GM15510 (cell line): ENCODE data around the gene DNAH10.

Experiments used
- POLR2A ChIP-seq: IDR thresholded peaks from 3 replicates; pipeline ENCODE4 v1.6.1; 2011; ENCODE audit warnings: borderline replicate concordance; ENCODE audit not compliant: insufficient read length; ENCODE audit errors: extremely low read depth

DNAH10 gene, protein sequence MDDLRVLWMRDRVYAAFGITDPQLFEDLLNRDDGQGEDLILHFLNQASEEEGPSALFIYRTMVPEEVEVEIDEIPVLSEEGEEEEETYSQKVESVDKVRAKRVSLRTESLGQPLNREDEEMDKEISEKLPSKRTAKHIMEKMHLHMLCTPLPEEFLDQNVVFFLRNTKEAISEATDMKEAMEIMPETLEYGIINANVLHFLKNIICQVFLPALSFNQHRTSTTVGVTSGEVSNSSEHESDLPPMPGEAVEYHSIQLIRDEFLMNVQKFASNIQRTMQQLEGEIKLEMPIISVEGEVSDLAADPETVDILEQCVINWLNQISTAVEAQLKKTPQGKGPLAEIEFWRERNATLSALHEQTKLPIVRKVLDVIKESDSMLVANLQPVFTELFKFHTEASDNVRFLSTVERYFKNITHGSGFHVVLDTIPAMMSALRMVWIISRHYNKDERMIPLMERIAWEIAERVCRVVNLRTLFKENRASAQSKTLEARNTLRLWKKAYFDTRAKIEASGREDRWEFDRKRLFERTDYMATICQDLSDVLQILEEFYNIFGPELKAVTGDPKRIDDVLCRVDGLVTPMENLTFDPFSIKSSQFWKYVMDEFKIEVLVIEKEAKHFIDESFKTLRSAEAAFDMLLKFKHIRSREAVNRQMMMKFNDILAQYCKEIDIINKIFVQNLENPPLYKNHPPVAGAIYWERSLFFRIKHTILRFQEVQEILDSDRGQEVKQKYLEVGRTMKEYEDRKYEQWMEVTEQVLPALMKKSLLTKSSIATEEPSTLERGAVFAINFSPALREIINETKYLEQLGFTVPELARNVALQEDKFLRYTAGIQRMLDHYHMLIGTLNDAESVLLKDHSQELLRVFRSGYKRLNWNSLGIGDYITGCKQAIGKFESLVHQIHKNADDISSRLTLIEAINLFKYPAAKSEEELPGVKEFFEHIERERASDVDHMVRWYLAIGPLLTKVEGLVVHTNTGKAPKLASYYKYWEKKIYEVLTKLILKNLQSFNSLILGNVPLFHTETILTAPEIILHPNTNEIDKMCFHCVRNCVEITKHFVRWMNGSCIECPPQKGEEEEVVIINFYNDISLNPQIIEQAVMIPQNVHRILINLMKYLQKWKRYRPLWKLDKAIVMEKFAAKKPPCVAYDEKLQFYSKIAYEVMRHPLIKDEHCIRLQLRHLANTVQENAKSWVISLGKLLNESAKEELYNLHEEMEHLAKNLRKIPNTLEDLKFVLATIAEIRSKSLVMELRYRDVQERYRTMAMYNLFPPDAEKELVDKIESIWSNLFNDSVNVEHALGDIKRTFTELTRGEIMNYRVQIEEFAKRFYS (N-terminal part only)

DNA sequence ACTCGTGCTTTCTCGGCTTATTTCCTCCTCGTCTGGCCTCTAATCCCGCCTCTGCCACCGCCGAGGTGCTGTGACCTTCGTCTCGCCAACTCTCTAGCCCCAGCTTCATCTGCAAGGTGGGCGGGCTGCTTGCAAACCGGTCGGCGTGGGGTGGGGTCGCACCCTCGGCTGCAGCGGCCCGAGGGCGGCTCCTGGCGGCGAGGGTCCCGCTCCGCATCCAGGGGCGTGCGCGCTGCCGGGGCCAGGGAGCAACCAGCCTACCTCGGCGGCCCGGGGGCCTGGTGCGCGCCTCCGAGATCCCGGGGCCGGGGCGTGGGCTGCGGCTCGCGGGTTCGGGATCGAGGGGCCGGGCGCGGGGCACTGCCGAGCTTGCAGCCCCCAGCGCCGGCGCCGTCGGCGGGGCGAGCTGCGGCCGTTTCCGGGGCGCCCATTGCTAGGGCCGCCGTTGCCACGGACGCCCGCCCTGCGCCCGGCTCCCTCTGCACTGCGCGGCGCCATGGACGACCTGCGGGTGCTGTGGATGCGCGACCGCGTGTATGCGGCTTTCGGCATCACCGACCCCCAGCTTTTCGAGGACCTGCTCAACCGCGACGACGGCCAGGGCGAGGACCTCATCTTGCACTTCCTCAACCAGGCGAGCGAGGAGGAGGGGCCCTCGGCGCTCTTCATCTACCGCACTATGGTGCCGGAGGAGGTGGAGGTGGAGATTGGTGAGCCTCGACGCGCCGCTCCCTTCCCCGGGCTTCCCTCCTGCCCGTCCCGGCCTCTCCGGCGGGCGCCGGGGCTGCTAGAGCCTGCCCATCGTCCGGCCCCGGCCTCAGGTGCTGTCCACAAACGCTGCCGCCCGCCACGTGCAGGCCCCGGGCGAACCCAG is at the start of gene DNAH10:
TSS of gene DNAH10 (plus strand) at position 461 of the 874 bp plus-strand sequence. CDS start at position 497, 36 bp downstream.
- TF ChIP-seq POLR2A = no peak

DNA sequence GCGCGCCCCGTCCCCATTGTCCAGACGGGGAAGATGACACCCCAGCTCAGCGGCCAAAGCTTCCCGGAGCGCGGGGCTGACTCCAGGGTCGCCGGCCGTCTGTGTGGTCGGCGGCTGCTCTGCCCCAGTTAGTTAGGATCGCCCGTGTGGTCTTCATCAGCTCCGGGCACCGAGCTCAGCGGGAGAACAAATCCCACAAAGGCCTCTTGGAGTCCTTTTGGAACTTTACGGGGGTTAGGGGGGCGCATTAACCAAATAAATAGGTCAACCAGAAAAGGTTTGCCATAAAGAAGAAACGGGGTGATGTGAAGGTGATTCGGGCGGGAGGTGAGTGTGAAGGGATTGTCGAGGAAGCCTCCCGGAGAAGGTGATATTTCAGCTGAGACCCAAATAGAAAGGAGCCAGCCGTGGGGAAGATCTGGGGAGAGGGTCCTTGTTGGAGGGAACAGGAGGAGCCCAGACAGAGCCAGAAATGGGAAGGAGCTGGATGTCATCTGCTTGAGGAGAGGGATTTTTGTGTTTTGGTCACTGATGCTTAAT is 49.3 kb upstream of the DNAH10 start:
- no peak for TF ChIP-seq POLR2A

DNA sequence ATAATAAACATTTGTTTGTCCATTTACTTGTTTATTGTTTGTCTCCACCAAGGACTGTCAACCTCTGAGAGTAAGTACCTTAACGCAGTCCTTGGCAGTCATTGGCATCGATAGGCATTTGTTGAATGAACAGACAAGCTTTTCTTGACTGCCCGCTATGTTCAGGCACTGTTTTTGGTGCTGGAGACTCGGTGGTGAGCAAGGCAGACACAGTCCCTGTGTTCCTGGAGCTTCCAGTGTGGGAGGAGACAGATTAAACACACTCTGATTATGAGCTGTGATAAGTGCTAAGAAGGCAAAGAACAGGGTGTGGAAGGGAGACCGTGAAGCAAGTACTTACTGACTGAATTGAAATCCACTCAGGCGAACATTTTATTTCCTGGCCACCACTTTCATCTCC is 48.7 kb upstream of the DNAH10 start:
- no peak for TF ChIP-seq POLR2A

DNA sequence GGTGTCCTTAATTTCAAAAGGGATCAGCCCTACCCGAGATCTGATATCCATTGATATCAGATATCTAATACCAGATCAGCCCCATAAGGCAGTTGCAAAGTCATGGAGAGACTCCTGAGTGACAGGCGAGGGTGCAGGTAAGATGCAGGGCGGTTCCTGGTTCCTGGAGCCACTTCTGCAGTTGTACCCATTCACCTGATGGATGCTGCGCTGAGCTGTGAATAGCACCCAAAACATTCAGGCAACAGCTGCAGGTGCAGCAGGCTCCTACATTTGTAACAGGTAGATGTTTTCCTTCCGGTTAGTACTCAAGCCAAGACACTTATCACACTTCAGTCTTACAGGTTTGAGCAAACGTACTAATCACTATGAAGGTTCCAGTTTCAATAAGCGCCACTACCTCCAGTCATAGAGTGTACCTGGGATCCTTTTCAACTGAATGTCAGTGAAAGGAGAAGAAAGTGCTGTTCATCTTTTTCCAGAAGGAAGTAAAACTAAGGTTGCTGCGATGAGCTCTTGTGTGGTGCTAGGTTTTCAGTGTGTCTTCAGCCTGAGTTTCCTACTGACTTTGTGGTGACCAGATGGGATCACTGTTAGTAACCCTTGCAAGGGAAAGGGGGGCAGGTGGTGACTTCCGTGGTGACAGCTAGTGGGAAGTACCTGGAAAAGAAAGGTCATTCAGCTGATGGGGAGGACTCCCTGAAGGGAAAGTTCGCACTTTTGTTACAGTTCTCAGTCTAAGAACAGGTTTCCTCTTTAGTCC is 48.1 kb upstream of the DNAH10 start:
- TF ChIP-seq POLR2A = no peak

DNA sequence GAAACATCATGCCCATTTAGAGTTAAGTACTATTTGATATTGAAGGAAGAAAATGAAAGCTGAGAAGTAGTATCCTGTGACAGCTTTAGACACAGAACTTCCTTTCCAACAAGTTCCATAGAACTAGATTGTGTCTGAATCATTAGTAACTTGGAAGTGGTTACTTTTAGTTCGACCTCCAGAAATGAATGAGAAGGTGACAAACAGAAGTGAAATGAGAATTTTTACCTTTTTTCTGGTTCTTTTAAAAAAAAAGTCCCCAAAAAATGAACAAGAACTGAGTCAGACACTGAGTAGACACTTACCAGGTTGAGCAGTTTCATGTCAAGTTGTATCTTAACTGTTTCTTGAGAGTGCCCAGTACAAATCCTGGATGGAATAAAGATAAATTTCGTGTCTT is 46.9 kb upstream of the DNAH10 start:
- TF ChIP-seq POLR2A = no peak

DNA sequence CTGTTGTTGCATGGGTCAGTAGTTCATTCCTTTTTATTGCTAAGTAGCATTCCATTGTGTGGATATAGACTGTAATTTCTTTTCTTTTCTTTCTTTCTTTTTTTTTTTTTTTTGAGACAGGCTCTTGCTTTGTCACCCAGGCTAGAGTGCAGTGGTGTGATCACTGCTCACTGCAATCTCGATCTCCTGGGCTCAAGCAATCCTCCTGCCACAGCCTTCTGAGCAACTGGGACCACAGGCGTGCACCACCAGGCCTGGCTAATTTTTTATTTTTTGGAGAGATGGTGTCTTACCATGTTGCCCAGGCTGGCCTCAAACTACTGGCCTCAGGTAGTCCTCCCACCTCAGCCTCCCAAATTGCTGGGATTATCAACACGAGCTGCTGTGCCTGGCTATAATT is 44.8 kb upstream of the DNAH10 start:
- TF ChIP-seq POLR2A = no peak

DNA sequence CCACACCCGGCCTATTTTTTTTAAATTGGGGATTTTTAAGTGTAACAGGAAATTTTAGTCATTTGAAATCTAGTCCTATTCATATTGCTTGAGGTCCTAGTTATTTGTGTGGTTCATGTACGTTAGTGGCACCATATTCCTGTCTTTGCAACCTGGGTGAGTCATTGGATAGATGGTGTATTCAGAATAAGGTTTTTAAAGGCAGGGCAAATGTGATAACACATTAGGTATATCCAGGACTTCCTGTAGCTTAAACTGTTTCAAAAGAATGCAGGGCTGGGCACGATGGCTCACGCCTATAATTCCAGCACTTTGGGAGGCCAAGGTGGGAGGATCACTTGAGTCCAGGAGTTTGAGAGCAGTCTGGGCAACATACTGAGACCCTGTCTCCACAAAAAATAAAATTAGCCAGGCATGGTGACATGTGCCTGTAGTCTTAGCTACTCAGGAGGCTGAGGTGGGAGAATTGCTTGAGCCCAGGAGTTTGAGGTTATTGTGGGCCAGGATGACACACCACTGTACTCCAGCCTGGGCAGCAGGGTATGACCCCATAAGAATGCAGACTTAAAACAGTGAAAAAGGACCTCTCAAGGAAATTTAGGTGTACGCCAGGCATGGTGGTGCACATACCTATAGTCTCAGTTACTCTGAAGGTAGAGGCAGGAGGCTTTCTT is 41.8 kb upstream of the DNAH10 start:
- no peak for TF ChIP-seq POLR2A

DNA sequence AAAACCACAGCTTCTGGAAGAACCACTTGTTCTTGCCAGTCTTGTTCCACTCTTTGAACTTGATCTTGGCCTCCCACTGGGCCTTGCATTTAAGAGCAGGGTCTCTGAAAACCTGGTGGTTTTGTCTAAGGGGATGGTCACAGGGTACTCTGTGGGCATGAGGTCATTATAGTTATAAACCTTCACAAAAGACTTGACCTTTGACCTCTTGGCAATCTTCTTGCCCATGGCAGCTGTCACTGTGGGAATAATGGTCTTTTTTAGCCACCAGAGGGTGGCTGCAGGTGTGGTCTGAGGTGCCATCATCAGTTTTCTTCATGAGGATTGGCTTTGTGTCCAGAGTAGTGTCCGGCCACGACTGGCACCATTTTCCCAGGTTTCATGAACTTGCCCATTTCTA is 40.9 kb upstream of the DNAH10 start:
- no peak for TF ChIP-seq POLR2A

DNA sequence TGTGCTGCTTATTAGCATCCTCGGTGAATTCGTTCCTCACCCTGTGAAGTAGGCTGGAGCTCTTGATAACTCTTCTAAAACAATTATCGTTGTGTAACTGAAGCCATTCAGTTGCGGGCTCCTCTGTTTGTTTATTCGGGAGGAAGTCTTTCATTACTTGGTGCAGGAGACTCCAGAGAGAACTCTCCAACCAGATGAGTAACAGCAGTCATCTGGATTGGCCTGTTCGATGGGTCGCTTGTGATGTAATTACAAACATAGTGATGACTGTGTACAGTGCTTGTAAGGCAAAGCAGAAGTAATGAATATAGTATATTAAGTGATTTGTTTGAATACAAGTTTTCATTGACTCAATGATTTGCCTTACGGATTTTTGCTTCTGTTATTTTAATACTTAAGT is 39.1 kb upstream of the DNAH10 start:
- no peak for TF ChIP-seq POLR2A

DNA sequence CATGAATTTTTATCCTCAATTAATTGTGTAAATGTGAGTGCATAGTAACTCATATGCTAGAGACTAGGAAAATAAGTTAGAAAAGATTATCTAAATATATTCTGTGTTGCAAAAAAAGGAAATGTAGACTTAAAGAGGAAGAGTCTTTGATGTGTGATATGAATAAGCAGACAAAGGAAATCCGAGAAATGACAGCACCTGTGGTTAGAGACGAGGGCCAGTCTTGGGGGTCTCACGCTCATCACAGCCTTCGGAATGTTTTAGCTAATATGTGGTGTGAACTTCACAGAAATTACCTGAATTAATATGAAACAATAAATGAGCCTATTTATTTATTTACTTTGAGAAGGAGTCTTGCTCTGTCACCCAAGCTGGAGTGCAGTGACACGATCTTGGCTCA is 38.3 kb upstream of the DNAH10 start:
- no peak for TF ChIP-seq POLR2A

DNA sequence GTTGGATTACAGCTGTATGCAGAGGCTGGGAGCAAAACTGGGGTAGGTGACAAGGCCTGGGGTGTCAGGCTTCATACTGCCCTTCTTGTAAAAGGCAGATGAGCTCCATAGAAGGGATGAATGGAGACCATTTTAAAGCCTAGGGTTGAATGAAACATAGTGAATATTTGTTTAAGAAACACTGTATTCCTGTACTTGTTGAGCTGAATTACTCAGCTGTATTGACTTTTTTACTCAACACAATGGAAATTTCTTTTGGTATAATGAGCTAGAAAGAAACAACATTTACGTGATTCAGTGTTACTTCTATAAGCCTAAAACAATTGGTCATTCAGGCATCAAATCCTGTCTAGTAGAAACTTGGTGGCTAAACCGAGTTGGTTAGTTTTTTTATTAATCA is 35.9 kb upstream of the DNAH10 start:
- no peak for TF ChIP-seq POLR2A

DNA sequence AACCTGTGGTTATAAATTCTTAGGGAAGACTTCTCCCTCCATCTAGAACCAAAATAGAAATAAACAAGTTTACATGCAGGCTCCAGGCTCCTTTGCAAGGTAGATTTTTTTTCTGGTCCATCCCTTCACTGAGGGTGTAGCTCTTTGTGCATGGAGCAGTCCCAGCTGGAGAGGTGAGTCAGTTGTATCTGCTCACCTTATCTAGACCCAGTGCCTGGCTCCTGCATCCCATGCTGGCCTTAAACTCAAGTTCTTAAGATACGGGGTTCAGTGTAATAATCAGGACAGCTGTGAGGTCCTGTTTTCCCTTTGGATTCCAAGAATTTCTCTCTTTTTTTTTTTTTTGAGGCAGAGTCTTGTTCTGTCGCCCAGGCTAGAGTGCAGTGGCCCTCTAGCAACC is 35.1 kb upstream of the DNAH10 start:
- no peak for TF ChIP-seq POLR2A

DNA sequence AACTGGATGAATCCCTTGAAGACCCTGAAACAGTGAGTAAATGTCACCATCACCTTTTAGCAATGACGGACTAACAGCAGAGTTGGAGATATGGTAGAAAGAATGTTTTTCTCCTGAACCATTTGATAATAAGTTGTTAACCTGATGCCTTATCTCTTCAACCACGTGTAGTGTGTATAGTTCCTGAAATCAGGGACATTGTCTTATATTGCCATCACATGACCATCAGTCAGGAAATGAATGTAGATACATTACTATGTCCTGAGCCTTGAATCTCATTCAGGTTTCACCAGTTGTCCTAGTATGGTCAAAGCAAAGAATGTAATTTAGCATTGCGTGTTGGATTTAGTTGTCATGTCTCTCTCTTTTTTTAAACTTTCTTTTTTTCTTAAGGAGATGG is 34.2 kb upstream of the DNAH10 start:
- TF ChIP-seq POLR2A = no peak

DNA sequence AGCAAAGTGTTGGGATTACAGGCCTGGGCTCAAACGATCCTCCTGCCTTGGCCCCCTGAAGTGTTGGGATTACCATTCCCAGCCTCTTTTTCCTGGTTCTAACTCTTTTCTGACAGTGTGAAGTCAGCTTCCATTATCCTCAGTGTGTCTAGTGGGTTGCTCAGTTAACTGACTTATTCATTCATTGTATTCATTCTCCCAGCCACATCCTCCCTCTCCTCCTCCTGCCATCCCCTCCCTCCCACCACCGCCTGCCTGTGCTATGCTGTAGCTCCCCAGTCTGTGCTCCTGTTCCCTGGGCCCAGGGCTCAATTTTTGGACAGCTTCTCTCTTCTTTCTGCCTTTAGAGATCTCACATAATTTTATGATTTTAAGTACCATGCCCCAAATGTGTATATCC is 30.5 kb upstream of the DNAH10 start:
- no peak for TF ChIP-seq POLR2A
